Keratinocyte (primary cell): ENCODE results near the gene MED9. TPM values are rescaled to one million over a fixed set of nuclear protein-coding genes. Genes with fewer than 3 reads are reported as not detected.

Experiments used
- DNase-seq: peaks from one replicate; pipeline ENCODE4 v3.0.0-alpha.2; 2011; ENCODE audit warnings: low read depth, missing footprints, low spot score
- FAIRE-seq: peaks from 2 replicates; lab custom pipeline; 2011; peaks lifted over from hg19 to GRCh38; lab: Jason Lieb, UNC
- H2AFZ ChIP-seq: 2 replicates; pipeline ENCODE4 v1.6.0; 2012; ENCODE audit warnings: low read length, control low read depth, inconsistent platforms; ENCODE audit not compliant: control insufficient read depth
- H3K27ac ChIP-seq: 2 replicates; pipeline ENCODE4 v1.5.1; 2011; ENCODE audit warnings: low read length; ENCODE audit not compliant: control insufficient read depth, insufficient read depth
- H3K27me3 ChIP-seq: 3 replicates; pipeline ENCODE4 v1.6.0; 2011; ENCODE audit warnings: low read length; ENCODE audit not compliant: control insufficient read depth, insufficient read depth; ENCODE audit errors: extremely low read depth
- H3K36me3 ChIP-seq, 2 experiments: 2 replicates in 1 of 2; 3 replicates in 1 of 2; pipeline ENCODE4 v1.5.1; 2011; ENCODE audit warnings: low read length in 2 of 2, mild to moderate bottlenecking in 1 of 2; ENCODE audit not compliant: control insufficient read depth in 2 of 2, insufficient read depth in 2 of 2; ENCODE audit errors: extremely low read depth in 1 of 2
- H3K4me1 ChIP-seq: 3 replicates; pipeline ENCODE4 v1.5.1; 2011; ENCODE audit warnings: low read length; ENCODE audit not compliant: control insufficient read depth, insufficient read depth; ENCODE audit errors: extremely low read depth
- H3K4me2 ChIP-seq: 3 replicates; pipeline ENCODE4 v1.6.0; 2011; ENCODE audit warnings: low read depth, low read length; ENCODE audit not compliant: control insufficient read depth, insufficient read depth; ENCODE audit errors: extremely low read depth
- H3K4me3 ChIP-seq, 3 experiments: fragments of 200-600 bp in 1 of 3; sonication (generic) in 1 of 3; 2 replicates in 2 of 3; 3 replicates in 1 of 3; pipeline ENCODE4 v1.5.1; 2011 to 2016; ENCODE audit warnings: low read length in 3 of 3, mild to moderate bottlenecking in 3 of 3, control low read depth in 2 of 3, inconsistent platforms in 1 of 3, low read depth in 1 of 3, mixed read lengths in 1 of 3, mixed run types in 1 of 3, moderate library complexity in 1 of 3; ENCODE audit not compliant: control insufficient read depth in 2 of 3, insufficient read depth in 2 of 3; ENCODE audit errors: extremely low read depth in 1 of 3
- H3K79me2 ChIP-seq: 2 replicates; pipeline ENCODE4 v1.6.0; 2012; ENCODE audit warnings: low read length; ENCODE audit not compliant: control insufficient read depth, insufficient read depth
- H3K9ac ChIP-seq: 3 replicates; pipeline ENCODE4 v1.6.0; 2011; ENCODE audit warnings: low read length; ENCODE audit not compliant: control insufficient read depth, insufficient read depth; ENCODE audit errors: extremely low read depth
- H3K9me1 ChIP-seq: 3 replicates; pipeline ENCODE4 v1.6.0; 2011; ENCODE audit warnings: low read length; ENCODE audit not compliant: control insufficient read depth, insufficient read depth; ENCODE audit errors: extremely low read depth
- H3K9me3 ChIP-seq: 2 replicates; pipeline ENCODE4 v1.5.1; 2012; ENCODE audit warnings: low read depth, low read length; ENCODE audit not compliant: control insufficient read depth
- H4K20me1 ChIP-seq: 3 replicates; pipeline ENCODE4 v1.6.0; 2011; ENCODE audit warnings: low read length; ENCODE audit not compliant: control insufficient read depth, insufficient read depth; ENCODE audit errors: extremely low read depth
- CTCF ChIP-seq, 3 experiments: IDR thresholded peaks in 1 of 3; conservative IDR thresholded peaks in 1 of 3; optimal IDR thresholded peaks in 1 of 3; 2 replicates in 2 of 3; 3 replicates in 1 of 3; pipeline versions ENCODE3 to v1.5.1; 2011; ENCODE audit warnings: low read length in 3 of 3, mild to moderate bottlenecking in 3 of 3, moderate library complexity in 2 of 3, control low read depth in 1 of 3, inconsistent platforms in 1 of 3; ENCODE audit not compliant: insufficient read depth in 2 of 3; ENCODE audit errors: extremely low read depth in 1 of 3
- EZH2 ChIP-seq: IDR thresholded peaks from one replicate; pipeline ENCODE4 v1.6.1; 2012; ENCODE audit warnings: inconsistent platforms, mild to moderate bottlenecking, low read length, moderate library complexity
- dilution Hi-C: fragments of 300-500 bp; cut with MboI; formaldehyde crosslinking; loops from one replicate; pipeline ENCODE4 v1.7.0; 2020; ENCODE audit warnings: low sequenced_read_pairs; ENCODE audit not compliant: extremely low pct_ligation_motif_present
- polyA plus RNA-seq, 5 experiments: library from polyadenylated mRNA; depleted of rRNA in 3 of 5; stranded (reverse) in 3 of 5; stranded (forward) in 1 of 5; unstranded in 1 of 5; fragments of >200 nt; gene quantifications; 1 replicate in 1 of 5; 2 replicates in 3 of 5; 3 replicates in 1 of 5; pipeline versions ENCODE4 v1.2.1 to v1.2.3, GENCODE V29; 2011 to 2012; ENCODE audit warnings: missing spikeins in 2 of 5, low read depth in 1 of 5, low replicate concordance in 1 of 5

Gene MED9
- polyA plus RNA-seq, 1 donor (not counting 4 experiments of a cell fraction or from before 2014, with no cell fraction given): 6.9 TPM

GRCh38 chr17:17502741-17503565 is 26.2 kb downstream of the MED9 start:
- Histone ChIP-seq H3K9ac (no peak overlapping the region), H3K27me3 (peaks cover 52% of the 10 kb centered on the region), H3K9me1 (no peaks in the 10 kb centered on the region), H3K36me3 (no peaks in the 10 kb centered on the region), H3K9me3 (no peaks in the 10 kb centered on the region), H3K79me2 (no peaks in the 10 kb centered on the region), H3K4me3 (no peak overlapping the region), H3K27ac (no peak overlapping the region), H2AFZ (no peak overlapping the region), H3K4me1 (no peaks in the 10 kb centered on the region), H4K20me1 (peaks cover 7% of the 10 kb centered on the region), H3K4me2 (no peak overlapping the region)
- no peak for DNase-seq
- dilution Hi-C loops: no loop called here
- TF ChIP-seq EZH2 (no peak), CTCF (optimal IDR thresholded peaks at IDR 0.05 in 1 of 3, IDR thresholded peaks at IDR 0.05 in 1 of 3, conservative IDR thresholded peaks at IDR 0.05 in 1 of 3; ENCODE audit: extremely low read depth in 1 of 3, insufficient read depth in 2 of 3, low read length in 3 of 3) (no peak)
- FAIRE-seq: no peak

DNA sequence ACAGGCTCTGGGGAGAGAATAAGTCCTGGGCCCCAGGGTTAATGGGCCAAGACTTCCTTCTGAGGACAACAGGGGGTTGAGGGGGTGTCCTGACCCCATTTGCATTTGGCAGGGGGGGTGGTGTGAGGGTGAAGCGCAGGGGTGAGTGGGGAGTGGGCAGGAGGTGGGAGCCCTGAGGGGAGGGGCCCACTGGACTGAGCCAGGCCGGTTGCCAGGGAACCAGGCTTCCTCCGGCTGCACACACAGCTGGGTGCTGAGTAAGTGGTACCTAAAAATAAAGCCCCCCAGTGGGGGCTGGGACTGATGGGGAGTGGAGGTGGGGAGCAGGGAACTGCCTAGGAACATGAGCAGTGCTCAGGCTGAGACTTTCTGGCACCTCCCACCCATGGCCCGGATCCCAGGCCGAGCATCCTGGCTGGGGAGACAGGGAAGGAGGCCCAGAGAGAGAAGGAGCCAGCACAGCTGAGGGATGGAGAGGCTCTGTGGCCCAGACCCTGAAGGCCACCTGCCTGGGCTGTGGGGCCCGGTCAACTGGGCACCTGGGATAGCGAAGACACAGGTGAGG is 26.8 kb downstream of the MED9 start:
- dilution Hi-C loops: no loop called here
- no peak overlapping the region for H3K9ac ChIP-seq
- H3K27me3 ChIP-seq: peaks cover 49% of the 10 kb centered on the region
- no peaks in the 10 kb centered on the region for H3K9me3 ChIP-seq
- no peak overlapping the region for H3K4me3 ChIP-seq
- no peak for FAIRE-seq
- no peak overlapping the region for H2AFZ ChIP-seq
- no peak overlapping the region for H3K27ac ChIP-seq
- DNase-seq: no peak
- TF ChIP-seq CTCF (optimal IDR thresholded peaks at IDR 0.05 in 1 of 3, IDR thresholded peaks at IDR 0.05 in 1 of 3, conservative IDR thresholded peaks at IDR 0.05 in 1 of 3; ENCODE audit: extremely low read depth in 1 of 3, insufficient read depth in 2 of 3, low read length in 3 of 3): no peak
- TF ChIP-seq EZH2: no peak
- H3K79me2 ChIP-seq: no peaks in the 10 kb centered on the region
- H3K9me1 ChIP-seq: no peaks in the 10 kb centered on the region
- no peaks in the 10 kb centered on the region for H3K4me1 ChIP-seq
- H3K4me2 ChIP-seq: no peak overlapping the region
- H3K36me3 ChIP-seq: no peaks in the 10 kb centered on the region
- peaks cover 7% of the 10 kb centered on the region for H4K20me1 ChIP-seq
